Measurements from ENCODE around the gene PBX3. TPM values are rescaled to one million over a fixed set of nuclear protein-coding genes. Genes with fewer than 3 reads are reported as not detected.
A peak's percentile ranks its signal among the peaks of the same experiment; 100 is the strongest.

Gene PBX3
- total RNA-seq, 3 donors from 2014 or later, result 13.0 to 24.4 (median 16.7) TPM

DNA sequence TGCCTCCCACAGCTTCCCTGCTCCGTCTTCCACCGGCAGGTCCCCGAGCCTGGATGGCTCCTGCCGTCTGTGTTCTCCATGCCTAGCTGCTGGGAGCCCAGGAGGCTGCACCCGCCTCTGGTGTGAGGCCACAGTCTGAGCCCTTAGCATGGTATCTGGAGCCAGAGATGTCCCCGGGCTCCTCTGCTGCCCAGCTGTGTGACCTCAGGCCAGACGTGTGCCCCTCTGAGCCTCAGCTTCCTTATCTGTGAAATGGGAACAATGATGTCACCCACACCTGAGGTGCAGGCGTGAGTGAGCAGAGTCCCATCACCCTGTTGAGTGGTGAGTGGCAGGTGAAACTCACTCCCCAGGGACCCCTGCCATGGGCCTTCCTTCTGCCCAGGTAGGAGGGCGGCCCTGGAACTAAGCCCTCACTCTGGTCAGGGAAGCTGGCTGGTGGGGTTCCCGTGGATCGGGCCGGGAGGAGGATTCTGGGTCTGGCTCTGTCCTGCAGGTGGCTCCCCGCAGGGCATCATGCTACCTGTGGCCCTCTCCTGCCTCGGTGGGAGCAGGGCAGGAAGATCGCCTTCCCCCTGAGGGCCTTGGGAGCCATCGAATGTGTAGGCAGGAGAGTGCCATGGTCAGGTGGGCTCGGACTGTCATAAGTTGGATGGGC is 239.0 kb downstream of the PBX3 start:
- ATAC-seq (no peak), DNase-seq (no peak)
- peaks cover 21% of the 10 kb centered on the region for H3K27me3 Mint-ChIP-seq (ENCODE audit: low read depth)
- no peaks in the 10 kb centered on the region for H3K4me1 Mint-ChIP-seq (ENCODE audit: low read depth)
- no peak overlapping the region for H3K4me3 Mint-ChIP-seq
- peaks cover 1% of the 10 kb centered on the region for H3K9me3 Mint-ChIP-seq
- no peaks in the 10 kb centered on the region for H3K36me3 Mint-ChIP-seq (ENCODE audit: insufficient read depth)

DNA sequence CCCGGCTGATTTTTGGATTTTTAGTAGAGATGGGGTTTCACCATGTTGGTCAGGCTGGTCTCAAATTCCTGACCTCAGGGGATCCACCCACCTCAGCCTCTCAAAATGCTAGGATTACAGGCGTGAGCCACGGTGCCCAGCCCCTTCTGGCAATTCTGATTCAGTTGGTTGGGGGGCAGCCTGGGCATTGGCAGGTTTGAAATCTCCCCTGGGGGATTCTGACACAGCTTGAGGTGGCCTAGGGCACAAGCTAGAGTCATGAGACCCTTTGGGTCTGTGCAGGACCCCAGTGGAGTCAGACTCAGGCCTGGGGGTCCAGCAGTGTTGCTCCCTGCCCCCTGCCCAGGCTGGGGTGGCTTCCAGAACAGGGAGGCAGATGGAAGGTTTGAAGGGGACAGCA is 239.8 kb downstream of the PBX3 start:
- H3K27me3 Mint-ChIP-seq (ENCODE audit: low read depth), result peaks cover 15% of the 10 kb centered on the region
- no peak for DNase-seq
- H3K9me3 Mint-ChIP-seq, result no peaks in the 10 kb centered on the region
- H3K4me1 Mint-ChIP-seq (ENCODE audit: low read depth), result no peaks in the 10 kb centered on the region
- no peaks in the 10 kb centered on the region for H3K36me3 Mint-ChIP-seq (ENCODE audit: insufficient read depth)
- no peak for ATAC-seq
- no peak overlapping the region for H3K4me3 Mint-ChIP-seq

DNA sequence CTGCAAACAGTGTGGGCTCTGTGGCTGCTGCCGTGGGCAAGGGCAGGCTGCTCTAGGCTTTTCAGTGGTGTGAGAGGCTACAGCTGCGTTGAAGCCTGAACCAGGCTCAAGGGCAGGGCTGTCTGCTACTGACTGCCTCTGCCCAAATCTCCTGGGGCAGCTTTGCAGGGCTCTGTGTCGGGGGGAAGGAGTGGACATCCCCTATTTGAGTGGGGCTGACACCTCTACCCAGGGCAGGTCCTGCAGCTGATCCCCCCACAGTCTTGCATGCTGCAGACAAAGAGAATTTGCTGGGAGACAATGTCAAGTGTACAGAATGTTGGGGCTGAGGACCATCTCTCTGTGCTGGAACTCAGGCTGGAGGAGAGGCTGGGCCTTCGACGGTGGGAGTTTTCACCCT is 240.2 kb downstream of the PBX3 start:
- Mint-ChIP-seq H3K9me3 (no peaks in the 10 kb centered on the region), H3K36me3 (ENCODE audit: insufficient read depth) (no peaks in the 10 kb centered on the region), H3K27me3 (ENCODE audit: low read depth) (peaks cover 11% of the 10 kb centered on the region), H3K4me3 (no peak overlapping the region), H3K4me1 (ENCODE audit: low read depth) (no peaks in the 10 kb centered on the region)
- ATAC-seq, result no peak
- no peak for DNase-seq

DNA sequence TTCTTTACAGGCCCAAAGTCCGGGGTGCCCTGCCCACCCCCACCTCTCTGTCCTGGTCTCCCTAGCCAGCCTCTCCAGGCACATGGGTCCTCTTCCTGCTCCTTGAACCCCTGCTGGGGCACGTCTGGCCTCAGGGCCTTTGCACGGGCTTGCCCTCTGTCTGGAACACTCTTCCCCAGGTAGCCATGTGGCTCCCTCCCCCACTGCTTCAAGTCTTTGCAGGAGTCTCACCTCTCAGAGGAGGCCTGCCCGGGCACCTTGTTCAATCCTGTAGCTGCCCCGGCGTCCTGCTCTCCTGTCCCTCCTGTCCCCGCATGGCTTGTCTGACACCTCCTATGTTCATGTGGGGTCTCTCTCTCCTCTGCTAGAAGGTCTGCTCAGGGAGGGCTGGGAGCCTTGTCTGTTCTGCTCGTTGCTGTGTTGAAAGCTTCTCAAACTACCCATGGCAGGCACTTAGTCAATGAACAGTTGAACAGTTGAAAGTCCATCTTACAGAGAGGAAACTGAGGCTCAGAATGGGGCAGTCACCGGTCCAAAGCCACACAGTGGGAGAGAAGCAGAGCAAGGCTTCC is 241.4 kb downstream of the PBX3 start:
- ATAC-seq (no peak), DNase-seq (no peak)
- H3K4me1 Mint-ChIP-seq (ENCODE audit: low read depth), result no peaks in the 10 kb centered on the region
- peaks cover 5% of the 10 kb centered on the region for H3K27me3 Mint-ChIP-seq (ENCODE audit: low read depth)
- no peak overlapping the region for H3K4me3 Mint-ChIP-seq
- H3K9me3 Mint-ChIP-seq, result no peaks in the 10 kb centered on the region
- H3K36me3 Mint-ChIP-seq (ENCODE audit: insufficient read depth), result no peaks in the 10 kb centered on the region

DNA sequence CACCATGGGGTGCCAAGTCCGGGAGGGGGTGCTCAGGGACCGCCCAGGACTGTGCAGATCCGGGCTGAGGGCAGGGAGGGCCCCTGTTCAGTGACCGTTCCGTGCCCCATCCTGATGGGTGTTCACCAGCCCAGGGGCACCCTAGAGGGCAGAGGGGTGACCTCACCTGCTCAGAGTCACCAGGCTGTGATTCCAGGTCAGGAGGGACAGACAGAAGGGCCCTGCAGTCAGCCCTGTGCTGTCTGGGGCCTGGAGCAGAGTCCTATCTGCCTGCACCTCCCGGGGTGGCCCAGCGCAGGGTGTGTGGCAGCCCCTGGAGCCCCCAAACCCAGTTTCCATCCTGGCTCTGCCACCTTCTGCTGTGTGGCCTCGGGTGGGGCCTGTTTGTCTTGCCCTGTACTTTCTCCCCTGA is 241.9 kb downstream of the PBX3 start:
- no peak overlapping the region for H3K4me3 Mint-ChIP-seq
- no peaks in the 10 kb centered on the region for H3K4me1 Mint-ChIP-seq (ENCODE audit: low read depth)
- no peak for ATAC-seq
- no peaks in the 10 kb centered on the region for H3K9me3 Mint-ChIP-seq
- H3K27me3 Mint-ChIP-seq (ENCODE audit: low read depth), result no peaks in the 10 kb centered on the region
- no peaks in the 10 kb centered on the region for H3K36me3 Mint-ChIP-seq (ENCODE audit: insufficient read depth)
- no peak for DNase-seq

DNA sequence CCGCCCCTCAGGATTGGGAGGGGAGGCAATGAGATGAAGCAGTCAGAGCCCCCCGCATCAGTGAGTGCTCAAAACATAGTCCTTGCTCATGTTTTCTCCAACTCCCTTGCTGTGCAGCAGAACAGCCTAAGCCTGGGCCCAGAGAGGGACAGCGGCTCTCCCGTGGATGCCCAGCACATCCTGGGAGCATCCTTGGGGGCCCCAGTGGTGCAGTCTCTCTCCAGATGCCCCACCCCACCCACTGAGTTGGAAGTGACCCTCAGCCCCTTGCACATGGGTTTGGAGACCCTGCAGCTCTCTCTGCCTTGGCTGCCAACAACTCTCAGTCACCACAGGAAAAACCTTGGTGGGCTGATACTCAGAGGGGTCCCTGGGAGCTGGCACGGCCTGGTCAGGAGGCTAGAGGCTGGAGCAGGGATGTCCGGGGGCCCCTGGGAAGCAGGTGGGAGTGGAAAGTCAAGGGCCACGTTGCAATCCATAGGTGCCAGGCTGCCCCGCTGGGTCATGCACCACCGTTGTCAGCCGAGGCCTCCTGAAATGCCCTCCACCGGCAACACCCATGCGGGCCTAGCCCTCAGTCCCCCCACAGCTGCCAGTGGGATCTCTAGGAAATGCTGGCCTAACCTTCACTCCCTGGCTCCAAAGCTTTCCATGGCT is 242.5 kb downstream of the PBX3 start:
- H3K27me3 Mint-ChIP-seq (ENCODE audit: low read depth), result no peaks in the 10 kb centered on the region
- DNase-seq, result no peak
- no peaks in the 10 kb centered on the region for H3K36me3 Mint-ChIP-seq (ENCODE audit: insufficient read depth)

DNA sequence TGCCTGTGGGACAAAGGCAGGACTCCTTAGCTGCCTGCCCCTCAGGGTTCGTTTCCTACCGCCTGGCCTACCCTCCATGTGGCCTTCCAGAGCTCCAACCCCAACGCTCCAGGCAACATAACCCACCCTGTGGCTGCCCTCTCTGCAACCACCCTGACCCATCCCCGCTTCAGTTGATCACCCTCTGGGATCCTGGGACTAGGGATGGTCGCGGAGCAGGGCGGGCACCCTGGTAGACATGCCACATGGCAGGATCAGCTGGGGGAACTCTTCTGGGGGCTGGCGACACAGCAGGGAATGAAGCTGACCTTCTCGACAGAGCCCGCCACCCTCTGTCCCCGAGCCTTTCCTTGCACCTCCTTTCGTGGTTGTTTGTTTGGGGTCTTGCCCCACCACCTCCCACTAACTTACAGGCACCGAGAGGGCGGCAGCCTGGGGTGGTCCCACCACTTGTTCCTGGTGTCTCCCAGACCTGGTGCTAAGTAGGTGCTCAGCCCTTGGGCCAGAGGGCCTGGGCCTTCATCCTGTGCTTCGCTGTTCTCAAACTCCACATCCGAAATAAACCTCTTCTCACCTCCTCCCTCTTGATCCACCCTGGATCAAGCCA is 243.1 kb downstream of the PBX3 start:
- H3K36me3 Mint-ChIP-seq (ENCODE audit: insufficient read depth), result no peaks in the 10 kb centered on the region
- no peak for DNase-seq

More for the DNA sequence above, 242.5 kb downstream of the PBX3 start:
- ATAC-seq, result peak in 1 of 2 donors; percentile 18
- Mint-ChIP-seq H3K4me1 (ENCODE audit: low read depth) (no peaks in the 10 kb centered on the region), H3K9me3 (no peaks in the 10 kb centered on the region), H3K4me3 (no peak overlapping the region)

DNA sequence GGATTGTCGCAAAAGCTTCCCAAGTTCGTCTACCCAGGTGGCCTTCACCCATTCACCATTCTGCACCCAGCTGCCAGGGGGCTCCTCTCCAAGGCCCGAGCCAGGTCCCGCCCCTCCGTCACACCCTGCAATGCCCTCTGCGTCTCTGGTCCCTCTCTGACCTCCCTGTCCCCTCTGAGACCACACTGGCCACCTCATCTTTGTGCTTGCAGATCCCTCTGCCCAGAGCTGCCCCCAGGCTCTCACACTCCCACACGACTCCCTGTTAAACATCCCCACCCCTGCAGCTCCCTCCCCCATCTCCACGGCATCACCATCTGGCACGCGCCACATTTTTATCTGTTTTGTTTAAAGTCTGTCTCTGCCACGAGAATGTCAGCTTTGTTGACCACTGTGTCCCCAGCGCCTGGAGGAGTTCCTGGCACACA is 243.6 kb downstream of the PBX3 start:
- no peaks in the 10 kb centered on the region for H3K27me3 Mint-ChIP-seq (ENCODE audit: low read depth)
- H3K4me3 Mint-ChIP-seq, result no peak overlapping the region
- H3K36me3 Mint-ChIP-seq (ENCODE audit: insufficient read depth), result no peaks in the 10 kb centered on the region
- no peak for ATAC-seq
- H3K9me3 Mint-ChIP-seq, result no peaks in the 10 kb centered on the region
- H3K4me1 Mint-ChIP-seq (ENCODE audit: low read depth), result no peaks in the 10 kb centered on the region
- DNase-seq, result no peak

More for the DNA sequence above, 243.1 kb downstream of the PBX3 start:
- Mint-ChIP-seq H3K4me1 (ENCODE audit: low read depth) (no peaks in the 10 kb centered on the region), H3K4me3 (no peak overlapping the region), H3K27me3 (ENCODE audit: low read depth) (no peaks in the 10 kb centered on the region), H3K9me3 (no peaks in the 10 kb centered on the region)
- no peak for ATAC-seq

DNA sequence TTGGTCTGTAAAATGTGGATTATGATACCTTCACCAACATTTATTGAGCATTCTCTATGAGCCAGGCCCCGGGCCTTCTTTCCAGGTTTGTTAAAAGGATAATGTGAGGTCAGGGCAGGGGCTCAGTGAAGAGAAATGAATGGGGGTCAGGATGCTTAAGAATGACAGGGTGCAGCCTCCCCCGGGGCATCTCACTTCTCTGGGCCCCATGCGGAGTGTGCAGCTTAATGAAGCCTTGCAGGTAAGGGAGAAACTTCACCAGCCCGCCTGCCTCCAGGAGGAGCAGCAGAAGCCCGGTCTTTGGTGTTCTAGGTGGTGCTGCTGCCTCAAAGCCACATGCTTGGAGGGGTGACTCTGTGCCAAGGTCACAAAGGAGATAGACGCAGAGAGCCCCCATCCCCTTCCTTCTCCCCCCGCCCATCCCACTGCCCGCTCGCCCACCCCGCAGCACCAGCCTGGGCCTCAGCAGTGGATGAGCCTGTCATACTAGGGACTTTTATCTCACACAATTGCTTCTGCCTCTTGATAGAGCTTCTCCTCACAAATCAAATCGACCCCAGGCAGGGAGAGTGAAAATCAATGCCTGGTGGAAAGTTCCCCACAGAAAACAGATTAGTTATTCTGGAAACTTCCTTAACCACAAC is 244.8 kb downstream of the PBX3 start:
- H3K36me3 Mint-ChIP-seq (ENCODE audit: insufficient read depth), result no peaks in the 10 kb centered on the region
- H3K9me3 Mint-ChIP-seq, result no peaks in the 10 kb centered on the region
- ATAC-seq (no peak), DNase-seq (no peak)
- H3K4me3 Mint-ChIP-seq, result no peak overlapping the region
- no peaks in the 10 kb centered on the region for H3K27me3 Mint-ChIP-seq (ENCODE audit: low read depth)
- H3K4me1 Mint-ChIP-seq (ENCODE audit: low read depth), result no peaks in the 10 kb centered on the region

DNA sequence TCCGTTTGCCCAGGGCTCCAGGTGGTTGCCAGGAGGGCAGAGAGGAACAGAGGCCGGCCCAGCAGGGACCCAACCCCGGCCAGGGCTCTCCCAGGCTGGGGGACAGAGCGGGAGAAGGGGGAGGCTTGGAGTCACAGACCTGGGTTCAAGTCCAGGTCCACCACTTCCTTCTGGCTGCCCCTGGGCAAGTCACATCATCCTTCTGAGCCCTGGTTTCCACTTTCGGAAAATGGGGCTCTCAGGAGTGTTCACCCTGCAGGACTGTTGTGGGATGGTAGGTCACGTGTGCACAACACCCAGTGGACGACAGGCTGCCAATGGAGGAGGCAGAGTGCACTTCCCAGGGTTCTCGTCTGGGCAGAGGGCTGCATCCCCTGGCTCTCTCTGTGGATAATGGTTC is 245.4 kb downstream of the PBX3 start:
- Mint-ChIP-seq H3K36me3 (ENCODE audit: insufficient read depth) (no peaks in the 10 kb centered on the region), H3K9me3 (no peaks in the 10 kb centered on the region), H3K4me3 (no peak overlapping the region), H3K27me3 (ENCODE audit: low read depth) (no peaks in the 10 kb centered on the region), H3K4me1 (ENCODE audit: low read depth) (no peaks in the 10 kb centered on the region)
- ATAC-seq (no peak), DNase-seq (no peak)

DNA sequence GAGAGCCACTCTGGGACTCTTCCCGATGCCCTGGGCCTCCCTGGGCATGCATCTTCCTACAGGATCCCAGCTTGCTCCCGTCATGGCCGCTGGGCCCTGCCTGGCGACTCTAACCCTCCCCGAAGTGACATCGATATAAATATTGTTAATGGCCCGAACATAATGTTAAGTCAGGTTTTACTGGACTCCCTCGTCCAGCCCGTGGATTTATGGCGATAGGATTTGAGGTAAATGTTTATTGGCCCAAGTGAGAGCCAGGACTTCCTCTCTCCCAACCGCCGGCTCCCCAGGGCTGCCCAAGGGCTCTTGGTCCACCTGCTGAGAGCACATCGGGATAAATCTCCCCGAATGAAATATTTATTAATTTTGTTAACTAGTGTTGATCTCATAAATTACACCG is 246.3 kb downstream of the PBX3 start:
- no peak overlapping the region for H3K4me3 Mint-ChIP-seq
- no peak for DNase-seq
- no peaks in the 10 kb centered on the region for H3K36me3 Mint-ChIP-seq (ENCODE audit: insufficient read depth)
- H3K27me3 Mint-ChIP-seq (ENCODE audit: low read depth), result no peaks in the 10 kb centered on the region
- H3K9me3 Mint-ChIP-seq, result no peaks in the 10 kb centered on the region
- no peaks in the 10 kb centered on the region for H3K4me1 Mint-ChIP-seq (ENCODE audit: low read depth)
- no peak for ATAC-seq

DNA sequence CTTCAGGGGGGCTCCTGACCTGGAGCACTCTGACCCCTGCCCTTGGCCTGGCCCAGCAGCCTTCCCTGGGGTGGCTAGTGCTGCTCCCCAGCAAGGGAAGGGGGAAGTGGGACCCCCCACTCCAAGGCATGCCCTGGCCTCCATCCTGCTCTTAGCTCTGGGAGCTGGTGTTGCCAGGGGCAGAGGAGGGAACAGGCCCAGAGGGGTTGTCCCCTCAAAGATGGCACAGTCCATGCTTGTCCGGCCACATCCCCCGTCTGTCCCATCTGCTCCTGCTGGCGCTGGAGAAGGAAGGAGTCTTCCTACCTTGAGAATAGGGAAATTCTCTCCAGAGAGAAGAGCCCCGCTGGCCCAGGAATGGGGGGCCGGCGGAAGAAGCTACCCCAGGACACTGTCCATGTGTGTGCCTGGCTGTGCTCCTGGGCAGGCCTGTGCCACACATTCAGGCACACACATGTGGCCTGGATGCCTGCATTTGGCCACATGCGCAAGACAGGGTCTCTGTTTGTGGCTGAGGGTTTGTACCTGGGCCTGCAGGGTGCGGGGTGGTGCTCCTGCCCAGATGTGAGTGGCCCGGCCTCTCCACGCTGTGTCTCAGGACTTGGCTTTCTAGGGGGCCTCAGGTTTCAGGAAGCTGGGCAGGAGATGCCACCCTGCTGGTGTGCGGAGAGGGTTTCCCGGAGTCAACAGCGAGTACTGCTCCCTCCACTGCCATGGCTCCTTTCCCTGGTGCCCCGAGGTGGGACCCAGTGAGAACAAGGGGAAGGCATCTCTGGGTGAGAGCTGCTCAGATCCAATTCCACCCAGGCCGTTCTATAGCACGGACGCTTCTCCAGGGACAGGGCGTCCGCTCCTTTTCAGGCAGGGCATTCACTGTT is 247.1 kb downstream of the PBX3 start:
- no peak for DNase-seq
- Mint-ChIP-seq H3K36me3 (ENCODE audit: insufficient read depth) (no peaks in the 10 kb centered on the region), H3K27me3 (ENCODE audit: low read depth) (no peaks in the 10 kb centered on the region), H3K4me3 (no peak overlapping the region), H3K4me1 (ENCODE audit: low read depth) (no peaks in the 10 kb centered on the region), H3K9me3 (no peaks in the 10 kb centered on the region)
- no peak for ATAC-seq

DNA sequence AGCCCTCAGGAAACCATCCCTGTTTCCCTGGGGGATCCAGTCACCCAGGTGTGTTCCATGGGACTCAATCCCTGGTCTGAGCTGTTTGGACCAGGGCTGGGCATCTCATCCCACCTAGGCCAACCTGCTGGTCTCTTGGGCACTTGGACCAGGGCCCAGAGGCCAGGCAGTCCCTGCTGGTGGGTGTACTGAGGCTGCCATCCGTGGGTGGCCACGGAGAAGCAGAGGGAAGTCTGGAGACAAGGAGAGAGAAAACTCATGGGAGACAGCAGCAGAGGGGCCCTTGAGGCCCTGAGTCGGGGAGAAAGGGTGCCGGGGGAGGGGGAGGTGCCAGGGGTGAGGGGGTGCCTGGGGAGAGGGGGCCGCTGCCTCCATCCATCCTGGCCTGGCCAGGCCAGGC is 247.8 kb downstream of the PBX3 start:
- Mint-ChIP-seq H3K9me3 (no peaks in the 10 kb centered on the region), H3K4me3 (no peak overlapping the region), H3K27me3 (ENCODE audit: low read depth) (no peaks in the 10 kb centered on the region), H3K4me1 (ENCODE audit: low read depth) (no peaks in the 10 kb centered on the region), H3K36me3 (ENCODE audit: insufficient read depth) (no peaks in the 10 kb centered on the region)
- DNase-seq (no peak), ATAC-seq (no peak)

DNA sequence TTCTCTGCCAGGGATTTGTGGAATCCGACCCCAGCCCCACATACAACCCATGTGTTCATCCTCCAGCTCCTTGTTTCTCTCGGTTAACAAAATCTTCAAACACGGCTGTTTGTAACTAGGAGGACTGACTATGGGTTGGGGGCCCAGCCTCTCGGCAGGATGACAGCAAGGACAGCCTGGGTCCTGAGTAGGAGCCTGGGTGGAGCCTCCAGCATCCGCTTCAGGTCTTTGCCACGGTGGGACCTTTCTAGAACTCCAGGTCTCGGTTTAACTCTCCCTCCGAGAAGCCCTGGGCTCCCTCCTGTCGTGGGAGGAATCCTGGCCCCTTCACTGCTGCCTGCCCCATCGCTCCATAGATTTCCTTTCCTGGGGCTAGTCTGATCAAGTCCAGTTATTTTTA is 248.5 kb downstream of the PBX3 start:
- no peaks in the 10 kb centered on the region for H3K4me1 Mint-ChIP-seq (ENCODE audit: low read depth)
- no peaks in the 10 kb centered on the region for H3K9me3 Mint-ChIP-seq
- no peaks in the 10 kb centered on the region for H3K36me3 Mint-ChIP-seq (ENCODE audit: insufficient read depth)
- H3K4me3 Mint-ChIP-seq, result no peak overlapping the region
- H3K27me3 Mint-ChIP-seq (ENCODE audit: low read depth), result peaks cover 2% of the 10 kb centered on the region
- ATAC-seq (no peak), DNase-seq (no peak)
